ENCODE measurements around the gene ARHGAP4. TPM values are rescaled to one million over a fixed set of nuclear protein-coding genes. Genes with fewer than 3 reads are reported as not detected.

The ARHGAP4 gene
- total and polyA plus RNA-seq, 2 donors (not counting 3 experiments of a cell fraction or from before 2014, with no cell fraction given): 20.9 to 33.3 TPM

DNA sequence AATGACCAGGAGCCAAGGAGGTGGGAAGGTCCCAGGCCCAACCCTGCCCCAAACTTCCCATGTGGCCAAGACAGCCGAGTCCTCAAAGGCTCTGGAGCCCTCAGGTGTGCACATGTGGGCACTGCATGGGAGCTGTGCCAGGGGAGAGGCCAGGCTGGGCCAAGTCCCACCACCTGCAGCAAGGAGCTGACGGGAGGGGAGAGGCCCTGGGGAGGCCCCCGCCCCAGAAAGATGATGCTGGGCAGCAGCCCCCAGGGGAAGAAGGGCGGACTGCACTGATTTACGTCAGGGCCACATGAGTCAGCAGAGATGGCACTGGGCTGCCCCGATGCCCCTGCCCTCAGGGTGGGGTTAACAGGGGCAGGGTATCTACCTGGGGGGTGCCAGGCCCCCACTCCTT lies 41.5 kb downstream of the ARHGAP4 start:
- H3K9me3 ChIP-seq (replicated peaks; ENCODE audit: control insufficient read depth, insufficient read depth, low read length): no peaks in the 10 kb centered on the region
- no peak overlapping the region for H3K27ac ChIP-seq (ENCODE audit: insufficient read depth, low read depth, low read length)
- peaks cover 33 to 38% of the 10 kb centered on the region in 2 experiments for H3K27me3 ChIP-seq (ENCODE audit: control insufficient read depth in 2 of 2, insufficient read depth in 2 of 2, low read length in 2 of 2)
- intact Hi-C loops (cut with micrococcal nuclease) (loop anchor here (10.0 kb wide), 1 partner anchor 70 kb away; no protein-coding TSS in a partner anchor), dilution Hi-C loops (cut with MboI; ENCODE audit: extremely low pct_ligation_motif_present, low sequenced_read_pairs) (no loop called here)
- no peak overlapping the region for H3K4me2 ChIP-seq (ENCODE audit: insufficient read depth, low read length)
- ChIA-PET CTCF (no interaction called here), POLR2A (no interaction called here)
- H3K79me2 ChIP-seq (ENCODE audit: control insufficient read depth, insufficient read depth, low read length): no peaks in the 10 kb centered on the region
- TF ChIP-seq POLR2A (IDR thresholded peaks at IDR 0.05; ENCODE audit: low read depth, low read length): no peak
- TF ChIP-seq JUN (IDR thresholded peaks at IDR 0.05; ENCODE audit: borderline replicate concordance, insufficient read depth, insufficient read length, low read depth): no peak
- no peak for TF ChIP-seq POLR2AphosphoS5 (IDR thresholded peaks at IDR 0.05; ENCODE audit: insufficient read depth, low read depth, low read length)
- TF ChIP-seq, protein P1, sequence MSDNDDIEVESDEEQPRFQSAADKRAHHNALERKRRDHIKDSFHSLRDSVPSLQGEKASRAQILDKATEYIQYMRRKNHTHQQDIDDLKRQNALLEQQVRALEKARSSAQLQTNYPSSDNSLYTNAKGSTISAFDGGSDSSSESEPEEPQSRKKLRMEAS (IDR thresholded peaks at IDR 0.05; ENCODE audit: insufficient read depth, insufficient read length): no peak
- TF ChIP-seq, protein P2, sequence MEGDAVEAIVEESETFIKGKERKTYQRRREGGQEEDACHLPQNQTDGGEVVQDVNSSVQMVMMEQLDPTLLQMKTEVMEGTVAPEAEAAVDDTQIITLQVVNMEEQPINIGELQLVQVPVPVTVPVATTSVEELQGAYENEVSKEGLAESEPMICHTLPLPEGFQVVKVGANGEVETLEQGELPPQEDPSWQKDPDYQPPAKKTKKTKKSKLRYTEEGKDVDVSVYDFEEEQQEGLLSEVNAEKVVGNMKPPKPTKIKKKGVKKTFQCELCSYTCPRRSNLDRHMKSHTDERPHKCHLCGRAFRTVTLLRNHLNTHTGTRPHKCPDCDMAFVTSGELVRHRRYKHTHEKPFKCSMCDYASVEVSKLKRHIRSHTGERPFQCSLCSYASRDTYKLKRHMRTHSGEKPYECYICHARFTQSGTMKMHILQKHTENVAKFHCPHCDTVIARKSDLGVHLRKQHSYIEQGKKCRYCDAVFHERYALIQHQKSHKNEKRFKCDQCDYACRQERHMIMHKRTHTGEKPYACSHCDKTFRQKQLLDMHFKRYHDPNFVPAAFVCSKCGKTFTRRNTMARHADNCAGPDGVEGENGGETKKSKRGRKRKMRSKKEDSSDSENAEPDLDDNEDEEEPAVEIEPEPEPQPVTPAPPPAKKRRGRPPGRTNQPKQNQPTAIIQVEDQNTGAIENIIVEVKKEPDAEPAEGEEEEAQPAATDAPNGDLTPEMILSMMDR (IDR thresholded peaks at IDR 0.05; ENCODE audit: extremely low read depth in 1 of 2, insufficient read depth in 1 of 2, low read depth in 1 of 2, low read length in 2 of 2): no peak
- TF ChIP-seq EZH2 (IDR thresholded peaks at IDR 0.05; ENCODE audit: borderline replicate concordance, low read depth, low read length, severe bottlenecking): no peak
- TF ChIP-seq FOS (IDR thresholded peaks at IDR 0.05; ENCODE audit: borderline replicate concordance, insufficient read depth, low read length): no peak
- no peaks in the 10 kb centered on the region for H3K4me1 ChIP-seq (ENCODE audit: control insufficient read depth, extremely low read depth, insufficient read depth, low read length)
- H4K20me1 ChIP-seq (replicated peaks; ENCODE audit: control insufficient read depth, extremely low read depth, insufficient read depth, low read length): no peaks in the 10 kb centered on the region
- no peaks in the 10 kb centered on the region for H3K9me1 ChIP-seq (replicated peaks; ENCODE audit: control insufficient read depth, extremely low read depth, insufficient read depth, low read length)
- FAIRE-seq (no peak), DNase-seq (ENCODE audit: low read depth, low spot score) (no peak)
- H3K36me3 ChIP-seq (ENCODE audit: control insufficient read depth in 2 of 2, extremely low read depth in 1 of 2, insufficient read depth in 2 of 2, low read length in 2 of 2): no peaks in the 10 kb centered on the region
- H2AFZ ChIP-seq (ENCODE audit: low read depth, low read length): no peak overlapping the region
- BruUV-seq (replicated peaks): no TSS peak
- H3K4me3 ChIP-seq (replicated peaks in 1 of 3; ENCODE audit: insufficient read depth in 1 of 3, low read depth in 1 of 3, low read length in 3 of 3): no peak overlapping the region
- no peak overlapping the region for H3K9ac ChIP-seq (replicated peaks; ENCODE audit: extremely low read depth, insufficient read depth, low read length)

Measured in endothelial cell of umbilical vein (primary cell).